CD4-positive, CD25-positive, alpha-beta regulatory T cell (primary cell): ENCODE measurements around the gene PWP1. TPM values are rescaled to one million over a fixed set of nuclear protein-coding genes. Genes with fewer than 3 reads are reported as not detected.

Experiments
- ATAC-seq, 2 donors: fragments of 150-1000 bp; cut with Tn5 transposase; one replicate each; pipeline ENCODE4 v1.10.0; 2021; ENCODE audit warnings: low read depth in 2 of 2, moderate number of reproducible peaks in 2 of 2, moderate library complexity in 1 of 2
- DNase-seq, 3 donors: peaks; one replicate each; pipeline versions ENCODE4 v3.0.0 to v3.0.0-alpha.2; 2012 to 2022; ENCODE audit warnings: mixed read lengths in 1 of 3
- H3K27ac ChIP-seq: one replicate; pipeline ENCODE4 v1.7.0; 2013; ENCODE audit warnings: mild to moderate bottlenecking, low read length; ENCODE audit not compliant: insufficient read depth, poor library complexity, severe bottlenecking
- H3K27me3 ChIP-seq: one replicate; pipeline ENCODE4 v1.7.0; 2013; ENCODE audit warnings: low read length; ENCODE audit not compliant: control insufficient read depth, insufficient read depth
- H3K36me3 ChIP-seq: one replicate; pipeline ENCODE4 v1.7.0; 2013; ENCODE audit warnings: mild to moderate bottlenecking, low read length, moderate library complexity; ENCODE audit not compliant: control insufficient read depth, insufficient read depth
- H3K4me1 ChIP-seq: 2 replicates; pipeline ENCODE4 v1.7.0; 2013; ENCODE audit warnings: mild to moderate bottlenecking, low read length; ENCODE audit not compliant: insufficient read depth, control insufficient read depth, poor library complexity, severe bottlenecking
- H3K4me3 ChIP-seq: one replicate; pipeline ENCODE4 v1.7.0; 2013; ENCODE audit warnings: low read depth, mild to moderate bottlenecking, low read length, moderate library complexity
- H3K9me3 ChIP-seq, 2 experiments: 1 replicate in 1 of 2; 2 replicates in 1 of 2; pipeline ENCODE4 v1.7.0; 2013; ENCODE audit warnings: low read length in 2 of 2, mild to moderate bottlenecking in 1 of 2, moderate library complexity in 1 of 2; ENCODE audit not compliant: control insufficient read depth in 2 of 2
- H3K27ac Mint-ChIP-seq, 3 donors: one replicate each; pipeline ENCODE4 v1.8.0; 2020 to 2022; ENCODE audit warnings: mild to moderate bottlenecking in 3 of 3, mixed read lengths in 3 of 3, moderate library complexity in 2 of 3
- H3K27me3 Mint-ChIP-seq: one replicate; pipeline ENCODE4 v1.8.0; 2022; ENCODE audit warnings: mild to moderate bottlenecking, mixed read lengths
- H3K36me3 Mint-ChIP-seq: one replicate; pipeline ENCODE4 v1.8.0; 2020; ENCODE audit warnings: mixed read lengths
- H3K4me1 Mint-ChIP-seq, 4 donors: one replicate each; pipeline ENCODE4 v1.8.0; 2020 to 2022; ENCODE audit warnings: mixed read lengths in 4 of 4, mild to moderate bottlenecking in 1 of 4
- H3K4me3 Mint-ChIP-seq, 4 donors: one replicate each; pipeline ENCODE4 v1.8.0; 2020 to 2022; ENCODE audit warnings: mild to moderate bottlenecking in 4 of 4, mixed read lengths in 4 of 4, moderate library complexity in 3 of 4
- H3K9me3 Mint-ChIP-seq, 7 donors: one replicate each; pipeline ENCODE4 v1.8.0; 2020 to 2022; ENCODE audit warnings: mixed read lengths in 7 of 7, mild to moderate bottlenecking in 3 of 7, moderate library complexity in 2 of 7
- polyA plus RNA-seq, 4 donors: library from polyadenylated mRNA; unstranded; fragments of 300-500 nt; fragmentation: Illumina TruSeq; gene quantifications; one replicate each; pipeline ENCODE4 v1.2.3, GENCODE V29; 2021
- total RNA-seq: library from RNA; stranded (reverse); gene quantifications from one replicate; pipeline ENCODE4 v1.2.3, GENCODE V29; 2022

The PWP1 gene
- total and polyA plus RNA-seq, 5 donors from 2014 or later: 24.6 to 110 (median 72.8) TPM

- Histone ChIP-seq H3K4me3 (no peak overlapping the region), H3K4me1 (peaks cover 7% of the 10 kb centered on the region), H3K36me3 (peaks cover 83% of the 10 kb centered on the region), H3K27me3 (no peaks in the 10 kb centered on the region), H3K27ac (no peak overlapping the region), H3K9me3 (no peaks in the 10 kb centered on the region)
- no peaks in the 10 kb centered on the region for H3K27me3 Mint-ChIP-seq
- DNase-seq (no peak), ATAC-seq (no peak)
- H3K4me1 Mint-ChIP-seq: peaks cover 3 to 15% (median 8%) of the 10 kb centered on the region in 4 donors
- H3K9me3 Mint-ChIP-seq: no peaks in the 10 kb centered on the region
- H3K36me3 Mint-ChIP-seq: peaks cover 33% of the 10 kb centered on the region
- no peak overlapping the region for H3K27ac Mint-ChIP-seq
- H3K4me3 Mint-ChIP-seq: no peak overlapping the region
These were observed 62.9 kb downstream of the PWP1 start for GRCh38 chr12:107748472-107748871.

- H3K27me3 Mint-ChIP-seq: no peaks in the 10 kb centered on the region
- peaks cover 37% of the 10 kb centered on the region for H3K36me3 Mint-ChIP-seq
These were observed 63.5 kb downstream of the PWP1 start for GRCh38 chr12:107749083-107749482.

GRCh38 chr12:107759410-107759809 lies 73.8 kb downstream of the PWP1 start:
- Histone ChIP-seq H3K27me3 (no peaks in the 10 kb centered on the region), H3K4me3 (peak overlapping the region; percentile 91), H3K9me3 (no peaks in the 10 kb centered on the region), H3K36me3 (peaks cover 38% of the 10 kb centered on the region), H3K4me1 (peaks cover 34% of the 10 kb centered on the region), H3K27ac (peak overlapping the region; percentile 45)
- H3K9me3 Mint-ChIP-seq: peaks cover 0 to 3% (median 0%) of the 10 kb centered on the region in 7 donors
- DNase-seq: peak in 1 of 3 donors; percentile 63
- ATAC-seq: no peak
- peak overlapping the region; percentile 46 to 88 (median 66) for H3K27ac Mint-ChIP-seq
- H3K4me3 Mint-ChIP-seq: peak overlapping the region; percentile 89 to 93 (median 92)
- peaks cover 18 to 43% (median 33%) of the 10 kb centered on the region in 4 donors for H3K4me1 Mint-ChIP-seq
- H3K36me3 Mint-ChIP-seq: peaks cover 5% of the 10 kb centered on the region
- no peaks in the 10 kb centered on the region for H3K27me3 Mint-ChIP-seq

More at GRCh38 chr12:107749083-107749482, 63.5 kb downstream of the PWP1 start:
- no peak for DNase-seq
- Histone ChIP-seq H3K4me1 (peaks cover 7% of the 10 kb centered on the region), H3K36me3 (peaks cover 83% of the 10 kb centered on the region), H3K27ac (no peak overlapping the region), H3K4me3 (no peak overlapping the region), H3K9me3 (no peaks in the 10 kb centered on the region), H3K27me3 (no peaks in the 10 kb centered on the region)
- Mint-ChIP-seq H3K27ac (no peak overlapping the region), H3K9me3 (no peaks in the 10 kb centered on the region), H3K4me1 (peaks cover 4 to 17% (median 11%) of the 10 kb centered on the region in 4 donors), H3K4me3 (no peak overlapping the region)
- ATAC-seq: no peak

- ATAC-seq (peak in 1 of 2 donors; percentile 9), DNase-seq (peak; percentile 17 to 58 (median 29))
- H3K36me3 Mint-ChIP-seq: peaks cover 5% of the 10 kb centered on the region
- no peaks in the 10 kb centered on the region for H3K27me3 ChIP-seq
- no peaks in the 10 kb centered on the region for H3K27me3 Mint-ChIP-seq
- H3K4me3 ChIP-seq: peak overlapping the region; percentile 91
- peak overlapping the region; percentile 80 to 88 (median 87) for H3K27ac Mint-ChIP-seq
- peaks cover 18 to 43% (median 33%) of the 10 kb centered on the region in 4 donors for H3K4me1 Mint-ChIP-seq
- peaks cover 29% of the 10 kb centered on the region for H3K36me3 ChIP-seq
- peak overlapping the region; percentile 62 for H3K27ac ChIP-seq
- H3K9me3 ChIP-seq: no peaks in the 10 kb centered on the region
- peaks cover 34% of the 10 kb centered on the region for H3K4me1 ChIP-seq
- H3K9me3 Mint-ChIP-seq: peaks cover 0 to 3% (median 0%) of the 10 kb centered on the region in 7 donors
- peak overlapping the region; percentile 89 to 93 (median 92) for H3K4me3 Mint-ChIP-seq
These were observed 74.7 kb downstream of the PWP1 start for GRCh38 chr12:107760207-107760808.

GRCh38 chr12:107760809-107761501 lies 75.4 kb downstream of the PWP1 start, which contains the start of gene PRDM4:
Gene PRDM4, minus strand, starts transcription at chr12:107761137. Its CDS starts 622 bp downstream, at chr12:107760515.
- peak within 1 kb of the TSS; percentile 80 to 94 (median 91) for H3K27ac Mint-ChIP-seq

GRCh38 chr12:107761502-107761904 lies 75.9 kb downstream of the PWP1 start:
- Mint-ChIP-seq H3K4me3 (peak overlapping the region; percentile 90 to 93 (median 92)), H3K27me3 (peaks cover 9% of the 10 kb centered on the region), H3K36me3 (peaks cover 3% of the 10 kb centered on the region), H3K4me1 (peaks cover 18 to 43% (median 30%) of the 10 kb centered on the region in 4 donors), H3K9me3 (peaks cover 0 to 3% (median 0%) of the 10 kb centered on the region in 7 donors), H3K27ac (peak overlapping the region; percentile 9 to 94 (median 91))
- Histone ChIP-seq H3K9me3 (no peaks in the 10 kb centered on the region), H3K27ac (peak overlapping the region; percentile 70), H3K27me3 (no peaks in the 10 kb centered on the region), H3K4me1 (peaks cover 34% of the 10 kb centered on the region), H3K36me3 (peaks cover 17% of the 10 kb centered on the region), H3K4me3 (peak overlapping the region; percentile 81)
- ATAC-seq (no peak), DNase-seq (peak in 1 of 3 donors; percentile 5)

More at GRCh38 chr12:107760809-107761501, 75.4 kb downstream of the PWP1 start, which contains the start of gene PRDM4:
- Histone ChIP-seq H3K36me3 (peaks cover 22% of the 10 kb centered on the region), H3K27ac (peak within 1 kb of the TSS; percentile 70), H3K4me1 (peaks cover 34% of the 10 kb centered on the region), H3K27me3 (no peaks in the 10 kb centered on the region), H3K4me3 (peak within 1 kb of the TSS; percentile 91), H3K9me3 (no peaks in the 10 kb centered on the region)
- Mint-ChIP-seq H3K27me3 (peaks cover 4% of the 10 kb centered on the region), H3K4me3 (peak within 1 kb of the TSS; percentile 90 to 93 (median 92)), H3K36me3 (peaks cover 5% of the 10 kb centered on the region), H3K4me1 (peaks cover 18 to 43% (median 33%) of the 10 kb centered on the region in 4 donors), H3K9me3 (peaks cover 0 to 3% (median 0%) of the 10 kb centered on the region in 7 donors)
- DNase-seq: peak; percentile 83 to 95 (median 91)
- ATAC-seq: peak; percentile 94 to 95
